HG03378 (cell line): ENCODE data around the gene MMS19.

ENCODE experiments used
- ATAC-seq: cut with Tn5 transposase; IDR thresholded peaks from one replicate; pipeline ENCODE4 v1.9.1; 2021; ENCODE audit warnings: mild to moderate bottlenecking, moderate library complexity; ENCODE audit not compliant: unreplicated experiment

MMS19 gene, protein sequence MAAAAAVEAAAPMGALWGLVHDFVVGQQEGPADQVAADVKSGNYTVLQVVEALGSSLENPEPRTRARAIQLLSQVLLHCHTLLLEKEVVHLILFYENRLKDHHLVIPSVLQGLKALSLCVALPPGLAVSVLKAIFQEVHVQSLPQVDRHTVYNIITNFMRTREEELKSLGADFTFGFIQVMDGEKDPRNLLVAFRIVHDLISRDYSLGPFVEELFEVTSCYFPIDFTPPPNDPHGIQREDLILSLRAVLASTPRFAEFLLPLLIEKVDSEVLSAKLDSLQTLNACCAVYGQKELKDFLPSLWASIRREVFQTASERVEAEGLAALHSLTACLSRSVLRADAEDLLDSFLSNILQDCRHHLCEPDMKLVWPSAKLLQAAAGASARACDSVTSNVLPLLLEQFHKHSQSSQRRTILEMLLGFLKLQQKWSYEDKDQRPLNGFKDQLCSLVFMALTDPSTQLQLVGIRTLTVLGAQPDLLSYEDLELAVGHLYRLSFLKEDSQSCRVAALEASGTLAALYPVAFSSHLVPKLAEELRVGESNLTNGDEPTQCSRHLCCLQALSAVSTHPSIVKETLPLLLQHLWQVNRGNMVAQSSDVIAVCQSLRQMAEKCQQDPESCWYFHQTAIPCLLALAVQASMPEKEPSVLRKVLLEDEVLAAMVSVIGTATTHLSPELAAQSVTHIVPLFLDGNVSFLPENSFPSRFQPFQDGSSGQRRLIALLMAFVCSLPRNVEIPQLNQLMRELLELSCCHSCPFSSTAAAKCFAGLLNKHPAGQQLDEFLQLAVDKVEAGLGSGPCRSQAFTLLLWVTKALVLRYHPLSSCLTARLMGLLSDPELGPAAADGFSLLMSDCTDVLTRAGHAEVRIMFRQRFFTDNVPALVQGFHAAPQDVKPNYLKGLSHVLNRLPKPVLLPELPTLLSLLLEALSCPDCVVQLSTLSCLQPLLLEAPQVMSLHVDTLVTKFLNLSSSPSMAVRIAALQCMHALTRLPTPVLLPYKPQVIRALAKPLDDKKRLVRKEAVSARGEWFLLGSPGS

DNA sequence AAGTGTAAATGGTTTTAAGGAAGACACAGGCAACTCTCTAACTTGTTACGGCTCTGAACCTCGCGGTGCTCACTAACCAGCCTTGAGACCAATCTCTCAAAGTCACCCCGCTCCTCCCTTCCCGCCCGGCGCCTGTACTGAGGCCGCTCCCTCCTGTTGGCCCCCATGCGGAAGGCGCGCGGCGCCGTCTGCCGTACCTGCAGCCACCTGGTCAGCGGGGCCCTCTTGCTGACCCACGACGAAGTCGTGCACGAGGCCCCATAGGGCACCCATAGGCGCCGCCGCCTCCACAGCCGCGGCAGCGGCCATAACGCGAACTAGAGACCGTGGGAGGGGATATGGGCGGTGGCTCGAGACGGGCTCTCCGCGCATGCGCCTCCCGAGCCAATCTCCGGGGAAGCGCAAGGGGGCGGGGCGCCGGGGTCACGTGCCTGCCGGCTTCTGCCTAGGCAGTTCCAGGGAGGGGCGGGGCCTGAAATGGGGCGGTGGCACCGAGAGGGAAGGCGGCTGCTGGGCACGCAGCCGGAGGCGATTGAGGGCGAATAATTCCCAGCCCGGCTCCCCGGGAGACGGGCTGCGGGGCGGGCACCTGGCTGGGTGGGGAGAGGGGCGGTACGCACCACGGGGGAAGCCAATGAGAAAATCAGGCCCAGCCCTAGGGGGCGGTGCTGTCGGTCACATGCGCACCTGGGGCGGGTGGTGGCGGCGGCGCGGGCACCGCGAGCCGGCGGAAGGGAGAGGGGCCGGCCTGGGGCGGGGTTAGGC lies at the start of gene MMS19:
MMS19 (minus strand) TSS at position 347 of the 765 bp plus-strand sequence; CDS start at position 309, 38 bp downstream.
- peak; percentile 81 for ATAC-seq

DNA sequence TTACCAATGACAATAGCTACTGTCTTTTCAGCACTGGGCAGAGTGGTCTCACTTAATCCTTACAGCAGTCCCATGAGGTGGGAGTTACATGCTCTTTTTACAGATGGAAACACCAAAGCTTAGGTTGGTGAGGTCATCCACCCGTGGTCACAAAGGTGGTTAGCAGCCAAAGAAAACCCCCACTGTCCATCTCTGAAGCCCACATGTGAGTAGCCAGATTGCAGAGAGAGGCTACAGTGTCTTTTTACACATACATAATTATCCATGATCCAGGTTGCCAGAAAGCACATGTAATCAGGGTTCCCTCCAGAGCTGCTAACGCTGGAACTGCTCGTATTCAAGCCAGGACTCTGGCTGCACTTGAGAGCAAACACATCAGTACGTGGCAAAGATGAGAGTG lies 49.7 kb upstream of the MMS19 start:
- ATAC-seq, result no peak

DNA sequence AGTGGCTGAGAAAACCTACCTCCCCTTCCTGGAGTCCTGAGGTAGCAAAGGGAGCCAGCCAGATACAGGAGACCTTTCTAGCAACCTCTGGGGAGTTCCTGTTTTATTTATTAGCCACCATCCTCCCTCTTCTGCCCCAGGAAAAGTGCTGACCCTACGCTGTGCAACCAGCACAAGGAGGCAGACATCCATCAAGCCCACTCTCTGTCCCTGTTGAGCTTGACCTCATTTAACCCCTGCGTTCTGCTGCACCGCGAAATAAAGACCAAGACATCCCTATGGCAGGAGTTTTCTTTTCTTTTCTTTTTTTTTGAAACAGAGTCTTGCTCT lies 49.0 kb upstream of the MMS19 start:
- ATAC-seq, result no peak

GRCh38 chr10:97546456-97547270 lies 48.4 kb upstream of the MMS19 start:
- ATAC-seq, result no peak

DNA sequence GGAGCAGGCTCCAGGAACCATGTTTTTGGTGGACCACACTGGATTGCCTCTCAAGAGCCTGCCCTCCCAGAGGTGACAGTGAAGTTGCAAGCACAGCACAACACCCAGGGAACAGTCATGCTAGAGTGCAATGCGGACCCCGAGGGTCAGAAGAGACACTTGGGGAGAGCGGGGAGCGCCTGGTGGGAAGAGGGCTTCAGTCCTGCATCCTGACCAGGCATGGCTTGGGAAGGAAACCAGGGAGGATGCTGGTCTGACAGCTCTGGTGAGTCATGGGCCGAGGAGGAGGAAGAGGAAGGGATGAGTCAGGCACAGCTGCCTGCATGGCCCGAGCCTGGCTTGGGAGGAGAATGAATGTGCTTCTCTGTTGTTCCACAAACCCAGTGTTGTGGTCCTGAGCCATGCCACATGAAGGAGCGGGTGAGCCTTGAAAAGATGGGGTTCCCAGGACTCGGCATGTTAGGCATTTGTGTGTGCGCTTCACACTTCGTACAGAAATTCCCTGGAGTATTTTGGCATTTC lies 44.9 kb upstream of the MMS19 start:
- ATAC-seq, result no peak

- ATAC-seq, result no peak
Measured at GRCh38 chr10:97542169-97543024, 44.2 kb upstream of the MMS19 start.

- ATAC-seq, result no peak
Measured at GRCh38 chr10:97540669-97541500, 42.7 kb upstream of the MMS19 start.

- ATAC-seq, result no peak
Measured at GRCh38 chr10:97539523-97540200, 41.4 kb upstream of the MMS19 start.

- ATAC-seq, result no peak
Measured at GRCh38 chr10:97538839-97539238, 40.6 kb upstream of the MMS19 start.

- no peak for ATAC-seq
Measured at GRCh38 chr10:97538411-97538810, 40.2 kb upstream of the MMS19 start.

DNA sequence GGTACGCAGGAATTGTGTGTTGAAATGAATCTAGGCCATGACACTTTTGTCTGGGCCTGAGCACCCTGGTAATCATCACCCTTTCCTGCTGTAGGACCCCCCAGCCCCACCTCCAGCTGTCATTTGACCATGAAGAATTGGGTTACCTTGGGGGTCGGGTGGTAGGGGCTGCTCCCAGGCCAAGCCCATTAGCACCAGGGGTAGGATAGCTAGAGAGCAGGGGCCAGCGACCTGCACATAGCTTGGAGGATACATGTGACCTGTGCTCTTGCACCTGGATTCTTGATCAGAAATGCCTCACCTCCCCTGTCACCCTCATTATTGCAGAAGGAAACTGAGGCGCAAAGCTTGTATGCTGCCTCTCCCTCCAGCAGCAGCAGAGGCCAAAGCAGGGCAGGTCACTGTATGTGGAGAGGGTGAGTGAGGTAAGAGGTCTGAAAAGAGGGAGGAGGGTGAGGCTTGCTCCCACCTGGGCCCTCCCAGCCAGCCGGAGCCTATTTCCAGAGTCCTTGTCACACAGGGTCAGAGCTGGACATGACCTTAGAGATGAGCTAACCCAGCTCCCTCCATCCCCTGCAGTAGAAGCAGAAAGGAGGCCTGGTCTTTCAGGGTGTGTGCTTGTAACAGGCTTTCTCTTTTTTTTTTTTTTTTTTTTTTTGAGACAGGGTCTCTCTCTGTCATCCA lies 39.1 kb upstream of the MMS19 start:
- ATAC-seq, result no peak

DNA sequence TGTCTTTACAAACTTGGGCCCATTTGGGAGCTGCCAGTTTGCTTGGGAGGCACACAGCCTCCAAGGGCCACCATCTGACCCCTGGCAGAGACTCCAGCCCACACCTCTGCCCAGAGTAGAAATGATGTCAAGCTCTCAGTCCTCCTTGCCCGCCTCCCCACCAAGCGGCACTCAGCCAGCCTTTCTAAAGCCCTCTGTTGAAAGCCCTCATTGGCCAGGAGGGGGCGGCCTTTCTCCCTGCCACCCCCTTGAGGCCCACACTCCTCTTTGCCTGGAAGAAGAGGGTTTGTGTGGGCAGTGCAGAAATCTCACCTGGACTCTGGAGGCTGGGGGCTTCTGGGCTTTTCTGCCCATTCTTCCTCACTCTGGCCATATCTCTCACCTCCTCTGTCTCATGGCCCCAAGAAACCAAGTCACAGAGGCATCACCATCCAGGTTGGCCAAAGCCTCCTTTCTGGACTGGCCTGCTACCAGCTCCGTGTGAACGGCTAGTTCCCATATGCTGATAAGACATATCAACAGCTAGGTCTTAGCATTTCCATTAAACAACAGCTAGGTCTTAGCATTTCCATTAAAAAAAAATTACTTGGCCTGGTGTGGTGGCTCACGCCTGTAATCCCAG lies 36.6 kb upstream of the MMS19 start:
- ATAC-seq, result no peak

DNA sequence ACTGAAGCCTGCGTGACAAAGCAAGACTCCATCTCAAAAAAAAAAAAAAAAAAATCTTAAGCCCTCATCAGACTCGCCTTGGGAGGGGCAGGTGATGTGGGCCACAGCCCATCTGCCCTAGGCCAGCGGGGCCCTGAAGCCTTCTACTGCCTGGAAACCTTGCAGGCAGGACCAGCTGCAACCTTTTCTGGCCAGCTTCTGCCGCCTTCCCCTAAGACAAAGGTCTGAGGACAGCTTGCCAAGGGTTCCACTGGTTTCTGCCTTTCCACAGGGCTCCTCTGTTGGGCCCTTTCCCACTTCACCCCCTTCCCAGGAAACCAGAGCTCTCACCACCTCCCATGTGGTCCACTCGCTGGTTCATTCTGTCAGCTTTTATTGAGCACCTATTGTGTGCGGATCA lies 35.7 kb upstream of the MMS19 start:
- ATAC-seq, result no peak

GRCh38 chr10:97532935-97533671 lies 34.9 kb upstream of the MMS19 start:
- ATAC-seq, result no peak

GRCh38 chr10:97531401-97531986 lies 33.3 kb upstream of the MMS19 start:
- ATAC-seq, result no peak
